ENCODE measurements around the gene VPS8. TPM values are rescaled to one million over a fixed set of nuclear protein-coding genes. Genes with fewer than 3 reads are reported as not detected.

VPS8 gene
- total and polyA plus RNA-seq, 2 of the 8 experiments (the other 6 are each of a cell fraction or from before 2014, with no cell fraction given): 13.0 to 41.0 TPM

DNA sequence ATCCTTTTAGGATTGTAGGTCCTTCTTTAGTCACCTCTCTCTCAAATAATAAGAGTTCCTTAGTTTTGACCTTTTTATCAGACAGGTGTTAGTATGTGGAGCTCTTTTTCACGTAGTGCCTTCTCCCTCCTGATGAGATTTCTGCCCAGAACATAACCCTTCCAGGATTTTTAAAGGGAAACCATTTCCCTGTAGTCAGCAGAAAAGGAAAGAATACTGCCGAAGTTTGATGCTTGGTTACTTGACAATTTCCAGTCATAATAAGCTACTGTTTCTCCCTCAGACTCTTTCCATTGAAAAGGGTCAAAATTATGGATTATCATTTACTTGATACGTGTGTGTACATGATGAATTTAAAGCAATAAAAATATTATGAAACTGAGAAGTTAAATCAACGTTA is 73.1 kb downstream of the VPS8 start:
- no peak overlapping the region for H3K18ac ChIP-seq (ENCODE audit: extremely low read depth, low read length)
- no peaks in the 10 kb centered on the region for H3K79me1 ChIP-seq (ENCODE audit: low read depth, low read length)
- no peaks in the 10 kb centered on the region for H3K27me3 ChIP-seq (replicated peaks in 1 of 4; ENCODE audit: control insufficient read depth in 3 of 4, extremely low read depth in 1 of 4, insufficient read depth in 3 of 4, low read length in 3 of 4)
- no peak overlapping the region for H3K9ac ChIP-seq (replicated peaks in 1 of 4; ENCODE audit: extremely low read depth in 1 of 4, low read depth in 3 of 4, low read length in 3 of 4)
- no peak overlapping the region for H2BK5ac ChIP-seq (ENCODE audit: low read depth, low read length)
- POLR2A ChIA-PET (ENCODE audit: partially characterized antibody): no interaction called here
- H3K4me3 ChIP-seq (ENCODE audit: extremely low read depth in 1 of 4, insufficient read depth in 2 of 4, low read depth in 3 of 4, low read length in 4 of 4): no peak overlapping the region
- H2AK5ac ChIP-seq (ENCODE audit: low read depth, low read length): no peak overlapping the region
- no peaks in the 10 kb centered on the region for H3K36me3 ChIP-seq (ENCODE audit: control insufficient read depth in 2 of 4, insufficient read depth in 4 of 4, low read length in 3 of 4)
- H2BK20ac ChIP-seq (ENCODE audit: low read length): no peak overlapping the region
- no peak overlapping the region for H4K5ac ChIP-seq (ENCODE audit: insufficient read length, low read depth, low read length)
- no peak for FAIRE-seq
- H3K79me2 ChIP-seq (ENCODE audit: control insufficient read depth in 1 of 2, insufficient read depth in 2 of 2, low read length in 2 of 2): no peaks in the 10 kb centered on the region
- H3K23me2 ChIP-seq (ENCODE audit: low read depth, low read length): no peaks in the 10 kb centered on the region
- no peak overlapping the region for H4K91ac ChIP-seq (replicated peaks; ENCODE audit: insufficient read length, low read length)
- no peak overlapping the region for H2BK12ac ChIP-seq (ENCODE audit: low read depth, low read length)
- peaks cover 0 to 4% (median 2%) of the 10 kb centered on the region in 4 experiments; a peak in 3 of 7 replicates for H3K4me1 ChIP-seq (replicated peaks in 1 of 4; ENCODE audit: control insufficient read depth in 3 of 4, insufficient read depth in 4 of 4, low read length in 3 of 4)
- H3K4me2 ChIP-seq (ENCODE audit: insufficient read depth in 1 of 2, low read depth in 2 of 2, low read length in 2 of 2): no peak overlapping the region
- no peak overlapping the region for H3K56ac ChIP-seq (replicated peaks; ENCODE audit: insufficient read length, low read depth, low read length)
- 86% methylated on average over 4 of the region's 4 CpGs; no CpG with 5 or more reads in 1 of the 2 experiments for WGBS, 2 experiments (ENCODE audit: extremely low coverage in 1 of 2, insufficient coverage in 1 of 2, insufficient read length in 1 of 2, insufficient replicate concordance in 2 of 2, low coverage in 1 of 2, low lambda C conversion rate in 2 of 2, missing lambda C conversion rate in 1 of 2)
- no peak overlapping the region for H4K8ac ChIP-seq (ENCODE audit: extremely low read depth, insufficient read depth, low read length)
- no peak overlapping the region for H3K4ac ChIP-seq (replicated peaks; ENCODE audit: insufficient read length, low read depth, low read length)
- no peaks in the 10 kb centered on the region for H4K20me1 ChIP-seq (replicated peaks in 1 of 2; ENCODE audit: control insufficient read depth in 1 of 2, insufficient read depth in 2 of 2, low read length in 2 of 2)
- H2AFZ ChIP-seq (ENCODE audit: low read length): no peak overlapping the region
- H2BK15ac ChIP-seq (ENCODE audit: low read length): no peak overlapping the region
- no peak overlapping the region for H3K23ac ChIP-seq (ENCODE audit: insufficient read length)
- H3K14ac ChIP-seq (ENCODE audit: insufficient read length): no peak overlapping the region
- no peak overlapping the region for H3K27ac ChIP-seq (ENCODE audit: low read depth, low read length)
- CTCF ChIA-PET (ENCODE audit: partially characterized antibody): interaction anchor here (1.1 to 1.5 kb wide), 2 partner anchors 9 to 11 kb away, joined by 5 to 12 read pairs; no protein-coding TSS in a partner anchor
- H2BK120ac ChIP-seq (replicated peaks; ENCODE audit: low read depth, low read length): no peak overlapping the region
- H3K9me3 ChIP-seq (ENCODE audit: insufficient read depth in 2 of 2, low read depth in 1 of 2, low read length in 1 of 2): no peaks in the 10 kb centered on the region
- no peak for DNase-seq (ENCODE audit: low read depth in 1 of 2, low spot score in 2 of 2)
- TF ChIP-seq MAFK (IDR thresholded peaks at IDR 0.05; ENCODE audit: low read depth, low read length): peak; percentile 71
